HG02642 (cell line): ENCODE data around the gene SHC3.

Experiments
- ATAC-seq: cut with Tn5 transposase; IDR thresholded peaks from one replicate; pipeline ENCODE4 v1.9.1; 2021; ENCODE audit warnings: mild to moderate bottlenecking; ENCODE audit not compliant: unreplicated experiment, poor library complexity

Gene SHC3

GRCh38 chr9:88972401-88972800 is 206.2 kb downstream of the SHC3 start:
- no peak for ATAC-seq

GRCh38 chr9:88971131-88971960 is 207.3 kb downstream of the SHC3 start:
- ATAC-seq, result no peak

GRCh38 chr9:88969646-88970373 is 208.8 kb downstream of the SHC3 start:
- ATAC-seq, result no peak

GRCh38 chr9:88968799-88969198 is 209.8 kb downstream of the SHC3 start:
- ATAC-seq, result no peak

GRCh38 chr9:88966894-88967676 is 211.5 kb downstream of the SHC3 start:
- no peak for ATAC-seq

GRCh38 chr9:88965473-88965872 is 213.1 kb downstream of the SHC3 start:
- no peak for ATAC-seq

GRCh38 chr9:88960632-88961031 is 218.0 kb downstream of the SHC3 start:
- ATAC-seq, result no peak

- ATAC-seq, result no peak
Measured at GRCh38 chr9:88959727-88960469, 218.7 kb downstream of the SHC3 start.

GRCh38 chr9:88957526-88957925 is 221.1 kb downstream of the SHC3 start:
- ATAC-seq, result no peak
